MG63 (cell line): ENCODE data around the gene PIK3R5. TPM values are rescaled to one million over a fixed set of nuclear protein-coding genes. Genes with fewer than 3 reads are reported as not detected.
"Not testable (repeated sequence)": the region's sequence is repeated elsewhere in the genome, so short reads cannot be mapped to it uniquely, and the experiment has no call there.

ENCODE experiments used
- DNase-seq: peaks from one replicate; pipeline ENCODE4 v3.0.0-alpha.2; 2020
- H3K27me3 ChIP-seq: fragments of 250-450 bp; sonication (Bioruptor Pico); 2 replicates; pipeline ENCODE4 v1.5.1; 2020; ENCODE audit warnings: mild to moderate bottlenecking, moderate library complexity
- H3K36me3 ChIP-seq: fragments of 250-450 bp; sonication (Bioruptor Pico); 2 replicates; pipeline ENCODE4 v1.5.1; 2020; ENCODE audit warnings: mild to moderate bottlenecking, moderate library complexity
- H3K4me3 ChIP-seq: fragments of 250-450 bp; sonication (Bioruptor Pico); 2 replicates; pipeline ENCODE4 v1.5.1; 2020; ENCODE audit warnings: mild to moderate bottlenecking, moderate library complexity
- H3K9me3 ChIP-seq: fragments of 250-450 bp; sonication (Bioruptor Pico); 2 replicates; pipeline ENCODE4 v1.5.1; 2020; ENCODE audit warnings: mild to moderate bottlenecking, moderate library complexity
- total RNA-seq: library from RNA; depleted of rRNA; stranded (reverse); fragments of >200 nt; shearing (Covaris generic); gene quantifications from 2 replicates; pipeline ENCODE4 v1.2.3, GENCODE V29; 2014; ENCODE audit warnings: low replicate concordance

PIK3R5 gene
- total RNA-seq, 1 experiment from 2014 or later, result not detected

- no peak overlapping the region for H3K4me3 ChIP-seq
- H3K27me3 ChIP-seq, result no peaks in the 10 kb centered on the region
- no peaks in the 10 kb centered on the region for H3K36me3 ChIP-seq
- DNase-seq, result no peak
- H3K9me3 ChIP-seq, result no peaks in the 10 kb centered on the region
These were observed 77.4 kb downstream of the PIK3R5 start for GRCh38 chr17:8887834-8888703.

DNA sequence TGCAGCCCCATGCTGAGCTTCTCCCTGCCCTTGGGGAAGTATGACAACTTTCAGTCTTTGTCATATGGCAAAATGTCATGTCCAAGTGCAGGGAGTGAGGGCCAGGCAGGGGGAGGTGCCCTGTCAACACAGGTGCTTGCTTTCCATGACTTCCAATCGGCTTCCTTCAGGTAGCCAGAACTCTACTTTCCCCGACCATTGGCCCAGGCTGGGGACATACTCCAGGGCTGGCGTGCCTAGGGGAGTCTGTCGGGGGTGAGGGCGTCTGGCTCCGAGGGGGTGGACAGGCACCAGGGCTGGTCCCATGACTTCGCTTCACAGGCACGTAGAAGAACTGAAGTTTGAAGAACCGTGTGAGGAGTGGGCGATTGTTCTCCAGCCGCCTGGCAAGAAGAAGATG, 78.2 kb downstream of the PIK3R5 start:
- Histone ChIP-seq H3K9me3 (no peaks in the 10 kb centered on the region), H3K4me3 (no peak overlapping the region)
- DNase-seq, result no peak

GRCh38 chr17:8885967-8886684, 79.4 kb downstream of the PIK3R5 start:
- no peaks in the 10 kb centered on the region for H3K36me3 ChIP-seq
- no peaks in the 10 kb centered on the region for H3K9me3 ChIP-seq
- no peaks in the 10 kb centered on the region for H3K27me3 ChIP-seq
- no peak overlapping the region for H3K4me3 ChIP-seq
- no peak for DNase-seq

More for the DNA sequence above, 78.2 kb downstream of the PIK3R5 start:
- Histone ChIP-seq H3K27me3 (no peaks in the 10 kb centered on the region), H3K36me3 (no peaks in the 10 kb centered on the region)

DNA sequence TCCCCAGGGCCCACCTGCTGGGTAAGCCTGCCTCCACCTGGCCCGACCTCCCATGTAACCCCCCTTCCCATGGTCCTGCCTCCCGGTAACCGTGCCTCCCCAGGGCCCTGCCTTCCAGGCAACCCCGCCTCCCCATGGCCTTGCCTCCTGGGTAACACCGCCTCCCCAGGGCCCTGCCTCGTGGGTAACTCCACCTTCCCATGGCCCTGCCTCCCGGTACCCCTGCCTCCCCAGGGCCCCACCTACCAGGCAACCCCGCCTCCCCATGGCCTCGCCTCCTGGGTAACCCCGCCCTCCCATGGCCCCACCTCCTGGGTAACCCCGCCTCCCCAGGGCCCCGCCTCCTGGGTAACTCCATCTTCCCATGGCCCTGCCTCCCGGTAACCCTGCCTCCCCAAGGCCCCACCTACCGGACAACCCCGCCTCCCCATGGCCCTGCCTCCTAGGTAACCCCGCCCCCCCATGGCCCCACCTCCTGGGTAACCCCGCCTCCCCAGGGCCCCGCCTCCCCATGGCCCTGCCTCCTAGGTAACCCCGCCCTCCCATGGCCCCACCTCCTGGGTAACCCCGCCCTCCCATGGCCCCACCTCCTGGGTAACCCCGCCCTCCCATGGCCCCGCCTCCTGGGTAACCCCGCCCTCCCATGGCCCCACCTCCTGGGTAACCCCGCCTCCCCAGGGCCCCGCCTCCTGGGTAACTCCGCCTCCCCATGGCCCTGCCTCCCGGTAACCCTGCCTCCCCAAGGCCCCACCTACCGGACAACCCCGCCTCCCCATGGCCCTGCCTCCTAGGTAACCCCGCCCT, 80.1 kb downstream of the PIK3R5 start:
- not testable (repeated sequence) for H3K27me3 ChIP-seq, H3K36me3 ChIP-seq, H3K4me3 ChIP-seq, H3K9me3 ChIP-seq
- peak; percentile 18 for DNase-seq

DNA sequence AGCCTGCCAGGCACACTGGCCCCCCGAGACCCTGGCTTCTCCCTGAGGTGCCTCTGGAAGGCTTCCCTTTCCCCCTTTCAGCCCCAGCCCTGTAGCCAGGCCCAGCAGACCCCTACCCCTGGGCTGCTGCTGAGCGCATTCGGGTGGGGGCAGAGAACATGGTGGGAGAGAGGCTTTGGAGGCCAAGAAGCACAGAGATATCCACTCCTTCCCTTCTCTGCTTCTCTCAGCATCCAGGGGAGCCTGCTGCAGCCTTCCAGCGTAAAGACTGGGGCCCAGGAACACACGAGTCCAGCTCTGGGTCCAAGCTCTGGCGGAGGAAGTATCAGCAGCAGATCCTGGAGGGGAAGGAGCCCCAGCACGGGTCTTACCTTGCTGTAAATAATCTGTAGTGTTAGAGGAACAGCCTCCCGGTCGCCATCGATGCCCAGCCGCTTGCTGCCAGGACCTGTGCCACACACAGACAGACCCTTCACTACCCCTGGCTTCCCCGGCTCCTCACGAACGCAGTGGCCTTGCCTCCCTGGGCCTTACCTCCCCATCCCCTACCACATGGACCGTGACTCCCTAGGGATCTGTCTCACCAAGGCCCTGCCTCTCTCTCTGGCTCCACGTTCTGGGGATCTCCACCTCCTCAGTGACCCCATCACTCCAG, 81.0 kb downstream of the PIK3R5 start:
- H3K36me3 ChIP-seq, result no peaks in the 10 kb centered on the region
- H3K9me3 ChIP-seq, result no peaks in the 10 kb centered on the region
- no peaks in the 10 kb centered on the region for H3K27me3 ChIP-seq
- no peak for DNase-seq
- H3K4me3 ChIP-seq, result no peak overlapping the region

GRCh38 chr17:8883353-8883752, 82.2 kb downstream of the PIK3R5 start:
- H3K27me3 ChIP-seq, result no peaks in the 10 kb centered on the region
- DNase-seq, result no peak
- H3K36me3 ChIP-seq, result no peaks in the 10 kb centered on the region
- H3K4me3 ChIP-seq, result no peak overlapping the region
- no peaks in the 10 kb centered on the region for H3K9me3 ChIP-seq

DNA sequence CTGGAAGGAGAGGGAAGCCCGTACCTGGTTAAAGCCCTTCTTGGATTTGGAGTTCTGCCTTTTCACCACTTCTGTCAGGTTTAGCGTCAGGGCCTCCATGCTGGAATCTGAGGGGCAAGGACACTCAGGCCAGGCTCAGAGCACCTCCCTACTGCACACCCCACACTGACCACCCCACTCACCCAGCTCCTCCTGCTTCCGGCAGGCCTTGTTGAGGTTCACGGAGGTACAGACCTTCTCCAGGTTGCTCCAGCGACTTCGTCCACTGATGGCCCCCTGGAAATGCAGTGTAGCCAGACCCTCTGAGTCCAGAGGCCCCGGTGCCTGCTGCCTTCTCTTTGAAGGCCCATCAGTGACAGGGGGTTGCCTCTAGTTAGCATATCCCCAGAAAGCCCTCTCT, 83.9 kb downstream of the PIK3R5 start:
- no peak for DNase-seq
- H3K4me3 ChIP-seq, result no peak overlapping the region

DNA sequence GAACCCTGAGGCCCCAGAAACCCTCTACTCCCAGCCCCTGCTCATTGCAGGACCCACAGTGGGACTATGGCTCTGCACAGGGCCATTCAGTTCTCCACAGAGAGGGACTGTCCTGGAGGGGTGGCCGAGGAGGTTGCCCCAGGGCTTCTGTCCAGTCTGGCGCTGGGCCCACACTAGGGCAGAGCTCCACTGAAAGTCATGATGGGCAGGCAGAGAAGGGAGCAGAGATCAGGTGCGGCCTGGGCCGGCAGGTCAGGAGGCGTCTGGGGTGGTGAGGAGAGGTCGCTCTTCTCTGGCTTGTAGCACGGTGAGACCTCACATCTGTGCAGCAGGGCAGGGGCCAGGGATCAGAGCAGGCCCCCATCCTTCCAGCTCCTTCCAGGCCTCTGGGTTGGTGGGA, 85.0 kb downstream of the PIK3R5 start:
- Histone ChIP-seq H3K9me3 (no peaks in the 10 kb centered on the region), H3K36me3 (no peaks in the 10 kb centered on the region), H3K27me3 (no peaks in the 10 kb centered on the region), H3K4me3 (no peak overlapping the region)
- no peak for DNase-seq

More for the DNA sequence above, 83.9 kb downstream of the PIK3R5 start:
- Histone ChIP-seq H3K27me3 (no peaks in the 10 kb centered on the region), H3K36me3 (no peaks in the 10 kb centered on the region), H3K9me3 (no peaks in the 10 kb centered on the region)

DNA sequence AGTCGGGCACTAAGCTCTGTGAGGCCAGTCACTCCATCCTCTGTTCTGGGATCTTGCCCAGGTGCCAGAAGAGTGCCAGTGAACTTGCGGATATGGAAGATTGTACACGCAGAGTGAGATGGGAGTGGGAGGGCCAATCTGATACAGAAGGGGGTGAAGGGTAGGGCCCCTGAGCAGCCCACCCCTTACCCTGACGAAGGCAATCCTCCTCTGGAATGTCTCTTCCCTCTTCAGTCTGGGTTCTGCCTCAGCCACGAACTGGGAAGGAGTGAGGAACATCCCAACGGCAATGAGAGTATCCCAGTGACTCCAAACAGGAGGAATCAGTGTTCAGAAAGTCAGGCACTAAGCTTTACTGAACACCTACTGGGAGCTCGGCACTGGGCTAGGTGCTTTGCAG, 86.1 kb downstream of the PIK3R5 start:
- Histone ChIP-seq H3K9me3 (no peaks in the 10 kb centered on the region), H3K27me3 (no peaks in the 10 kb centered on the region), H3K4me3 (no peak overlapping the region), H3K36me3 (no peaks in the 10 kb centered on the region)
- no peak for DNase-seq

- no peaks in the 10 kb centered on the region for H3K27me3 ChIP-seq
- no peaks in the 10 kb centered on the region for H3K36me3 ChIP-seq
- DNase-seq, result no peak
- no peaks in the 10 kb centered on the region for H3K9me3 ChIP-seq
- no peak overlapping the region for H3K4me3 ChIP-seq
These were observed 87.5 kb downstream of the PIK3R5 start for GRCh38 chr17:8877984-8878383.

DNA sequence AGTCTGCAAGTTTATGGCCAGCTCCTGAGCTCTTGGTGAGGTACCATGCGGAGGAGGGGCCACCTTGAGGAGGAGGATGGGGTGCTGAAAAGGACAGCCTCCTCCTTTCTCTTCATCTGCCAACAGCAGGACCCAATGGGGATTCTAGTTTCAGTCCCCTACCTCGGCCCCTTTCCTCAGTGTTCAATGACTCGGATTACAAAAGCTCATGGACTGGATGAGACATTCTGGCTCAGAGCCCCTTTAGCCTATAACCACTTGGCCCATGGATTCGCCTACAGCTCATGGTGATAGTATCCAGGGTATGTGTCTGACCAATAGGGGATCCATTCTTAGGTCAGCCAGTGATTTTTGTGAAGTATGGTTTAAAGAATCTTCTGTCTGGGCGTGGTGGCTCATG, 89.5 kb downstream of the PIK3R5 start:
- no peaks in the 10 kb centered on the region for H3K9me3 ChIP-seq
- no peaks in the 10 kb centered on the region for H3K27me3 ChIP-seq
- H3K36me3 ChIP-seq, result no peaks in the 10 kb centered on the region
- peak; percentile 75 for DNase-seq
- no peak overlapping the region for H3K4me3 ChIP-seq

DNA sequence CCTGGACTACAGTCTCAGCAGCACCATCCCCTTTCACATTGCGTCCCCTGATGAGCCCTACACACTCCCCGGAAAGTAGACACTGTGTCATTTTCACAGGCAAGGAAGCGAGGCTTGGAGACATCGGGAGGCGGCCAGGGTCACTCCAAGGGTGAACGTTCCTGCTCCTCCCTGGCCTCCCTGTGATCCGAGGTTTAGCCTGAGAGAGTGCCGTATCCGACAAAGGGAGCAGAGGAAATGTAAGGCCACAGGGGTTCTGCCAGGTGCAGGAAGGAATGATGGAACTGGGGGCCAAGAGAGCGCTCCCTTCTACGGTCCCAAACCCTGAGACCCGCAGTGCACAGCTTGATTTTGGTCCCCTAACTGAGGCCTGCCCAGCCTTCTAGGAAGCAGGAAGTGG, 90.1 kb downstream of the PIK3R5 start:
- no peak for DNase-seq
- H3K4me3 ChIP-seq, result no peak overlapping the region
- no peaks in the 10 kb centered on the region for H3K36me3 ChIP-seq
- no peaks in the 10 kb centered on the region for H3K9me3 ChIP-seq
- no peaks in the 10 kb centered on the region for H3K27me3 ChIP-seq

- H3K36me3 ChIP-seq, result no peaks in the 10 kb centered on the region
- H3K9me3 ChIP-seq, result no peaks in the 10 kb centered on the region
- DNase-seq, result no peak
- no peaks in the 10 kb centered on the region for H3K27me3 ChIP-seq
- no peak overlapping the region for H3K4me3 ChIP-seq
These were observed 91.4 kb downstream of the PIK3R5 start for GRCh38 chr17:8873801-8874715.

GRCh38 chr17:8872705-8873435, 92.6 kb downstream of the PIK3R5 start:
- H3K27me3 ChIP-seq, result no peaks in the 10 kb centered on the region
- DNase-seq, result no peak
- no peaks in the 10 kb centered on the region for H3K36me3 ChIP-seq
- H3K9me3 ChIP-seq, result no peaks in the 10 kb centered on the region
- H3K4me3 ChIP-seq, result no peak overlapping the region

- H3K9me3 ChIP-seq, result no peaks in the 10 kb centered on the region
- H3K27me3 ChIP-seq, result no peaks in the 10 kb centered on the region
These were observed 93.3 kb downstream of the PIK3R5 start for GRCh38 chr17:8872036-8872704.

More at GRCh38 chr17:8872036-8872704, 93.3 kb downstream of the PIK3R5 start:
- Histone ChIP-seq H3K36me3 (no peaks in the 10 kb centered on the region), H3K4me3 (no peak overlapping the region)
- no peak for DNase-seq
